ENCODE results near the gene EXOC8. TPM values are rescaled to one million over a fixed set of nuclear protein-coding genes. Genes with fewer than 3 reads are reported as not detected.

Gene EXOC8
- total and polyA plus RNA-seq, 2 of the 8 experiments (the other 6 are each of a cell fraction or from before 2014, with no cell fraction given): 2.0 to 9.8 TPM

- no peak for TF ChIP-seq SRF (IDR thresholded peaks at IDR 0.05; ENCODE audit: low read depth, low read length)
- no peak for TF ChIP-seq GABPA (IDR thresholded peaks at IDR 0.05; ENCODE audit: borderline replicate concordance, insufficient read depth, low read length)
- no peak for TF ChIP-seq MAX (IDR thresholded peaks at IDR 0.05)
- TF ChIP-seq YY1 (IDR thresholded peaks at IDR 0.05; ENCODE audit: low read depth, low read length): no peak
Measured at GRCh38 chr1:231295938-231296337, 41.7 kb downstream of the EXOC8 start (continued).
